HepG2 (cell line): Measurements from ENCODE around the gene CCBE1. TPM values are rescaled to one million over a fixed set of nuclear protein-coding genes. Genes with fewer than 3 reads are reported as not detected.

Source experiments
- ATAC-seq: fragments of 200-7000 bp; cut with Tn5 transposase; 3 replicates; pipeline ENCODE4 v1.9.1; 2020; ENCODE audit warnings: mild to moderate bottlenecking, moderate library complexity
- BruUV-seq: library from RNA; stranded (reverse); fragments of 400-500 nt; replicated peaks from 2 replicates; lab custom pipeline; 2021; lab: Mats Ljungman, UMichigan
- CTCF ChIA-PET: fragments of 300-600 bp; formaldehyde crosslinking; extraction: SDS; loops from one replicate; lab custom pipeline; 2021; ENCODE audit warnings: low total read pairs, inconsistent platforms, low intra/inter-chr PET ratio; lab: Yijun Ruan, JAX
- POLR2A ChIA-PET: fragments of 350-600 bp; sonication (Branson Sonifier 250); formaldehyde crosslinking; loops from one replicate; lab custom pipeline; 2020; ENCODE audit warnings: antibody characterized with exemption, inconsistent platforms; lab: Yijun Ruan, JAX
- DNase-seq: peaks from one replicate; pipeline ENCODE4 v3.0.0-alpha.2; 2015; ENCODE audit warnings: low spot score
- FAIRE-seq: peaks from 3 replicates; lab custom pipeline; 2011; peaks lifted over from hg19 to GRCh38; lab: Jason Lieb, UNC
- H2AFZ ChIP-seq: one replicate; pipeline ENCODE4 v1.6.1; 2011; ENCODE audit warnings: low read length, inconsistent platforms
- H3K27ac ChIP-seq: fragments of 300-600 bp; 3 replicates; pipeline ENCODE4 v1.8.0; 2011; ENCODE audit warnings: mixed run types, mild to moderate bottlenecking, mixed read lengths, low read length, inconsistent platforms; ENCODE audit not compliant: insufficient read depth; ENCODE audit errors: extremely low read length
- H3K27me3 ChIP-seq, 2 experiments: fragments of 200-600 bp in 1 of 2; 2 replicates in 1 of 2; 3 replicates in 1 of 2; pipeline versions ENCODE4 v1.6.0 to v1.8.0; 2011; ENCODE audit warnings: low read length in 2 of 2, mild to moderate bottlenecking in 2 of 2, moderate library complexity in 2 of 2, inconsistent platforms in 1 of 2; ENCODE audit not compliant: insufficient read depth in 2 of 2, control insufficient read depth in 1 of 2
- H3K36me3 ChIP-seq, 2 experiments: fragments of 200-600 bp in 1 of 2; replicated peaks in 1 of 2; 2 replicates in 1 of 2; 3 replicates in 1 of 2; pipeline versions ENCODE4 v1.5.1 to v1.8.0; 2011; ENCODE audit warnings: low read length in 2 of 2, inconsistent platforms in 1 of 2; ENCODE audit not compliant: insufficient read depth in 2 of 2, control insufficient read depth in 1 of 2
- H3K4me1 ChIP-seq: 2 replicates; pipeline ENCODE4 v1.5.1; 2012; ENCODE audit warnings: low read length, inconsistent platforms; ENCODE audit not compliant: insufficient read depth
- H3K4me2 ChIP-seq: 2 replicates; pipeline ENCODE4 v1.6.0; 2011; ENCODE audit warnings: low read depth, low read length, inconsistent platforms
- H3K4me3 ChIP-seq, 3 experiments: fragments of 200-600 bp in 1 of 3; sonication (generic), shearing (Covaris generic) in 1 of 3; replicated peaks in 1 of 3; 2 replicates each; pipeline ENCODE4 v1.5.1; 2011 to 2016; ENCODE audit warnings: low read length in 3 of 3, inconsistent platforms in 2 of 3, low read depth in 2 of 3, mild to moderate bottlenecking in 2 of 3, control low read depth in 1 of 3, mixed read lengths in 1 of 3; ENCODE audit not compliant: insufficient read depth in 1 of 3
- H3K79me2 ChIP-seq: one replicate; pipeline ENCODE4 v1.6.1; 2011; ENCODE audit warnings: low read length, inconsistent platforms; ENCODE audit not compliant: insufficient read depth
- H3K9ac ChIP-seq: 2 replicates; pipeline ENCODE4 v1.6.0; 2011; ENCODE audit warnings: mild to moderate bottlenecking, low read depth, low read length, inconsistent platforms; ENCODE audit not compliant: insufficient read depth
- H3K9me3 ChIP-seq: 2 replicates; pipeline ENCODE4 v1.5.1; 2012; ENCODE audit warnings: mild to moderate bottlenecking, low read length
- H4K20me1 ChIP-seq: 2 replicates; pipeline ENCODE4 v1.6.0; 2011; ENCODE audit warnings: inconsistent platforms, mild to moderate bottlenecking, low read length, moderate library complexity; ENCODE audit not compliant: insufficient read depth
- HOMEZ ChIP-seq: IDR thresholded peaks from 2 replicates; pipeline ENCODE4 v1.6.1; 2016; ENCODE audit warnings: low read depth
- SP140L ChIP-seq: sonication (generic); formaldehyde crosslinking; IDR thresholded peaks from 2 replicates; pipeline ENCODE4 v1.4.0; 2020; ENCODE audit warnings: missing genetic modification reagents, borderline replicate concordance
- ZNF281 ChIP-seq: sonication (generic); formaldehyde crosslinking; IDR thresholded peaks from 2 replicates; pipeline ENCODE4 v1.4.0; 2020; ENCODE audit warnings: missing genetic modification reagents, borderline replicate concordance
- ZNF841 ChIP-seq: sonication (generic); formaldehyde crosslinking; IDR thresholded peaks from 2 replicates; pipeline ENCODE4 v1.8.1; 2023; ENCODE audit warnings: missing genetic modification reagents, borderline replicate concordance
- WGBS: methylation state at CpG from one replicate; pipeline ENCODE4 v1.1.6; 2017; ENCODE audit warnings: low lambda C conversion rate; 5-methylcytosine and 5-hydroxymethylcytosine counted together
- in situ Hi-C: cut with HindIII; loops from 2 replicates; pipeline ENCODE4 v1.10.0; 2017; ENCODE audit warnings: low pct_unique_long_range_greater_than_20kb; ENCODE audit not compliant: extremely low pct_ligation_motif_present
- intact Hi-C: fragments of 100-400 bp; cut with micrococcal nuclease; formaldehyde crosslinking; loops from one replicate; pipeline ENCODE4 v1.10.0; 2022; ENCODE audit not compliant: unreplicated experiment
- polyA plus RNA-seq, 8 experiments: library from polyadenylated mRNA; depleted of rRNA in 3 of 8; stranded (reverse) in 7 of 8; unstranded in 1 of 8; fragments of >200 nt; fragmentation: Illumina TruSeq in 4 of 8; extraction: Trizol in 4 of 8; gene quantifications; 2 replicates each; pipeline versions ENCODE4 v1.2.1 to v1.2.3, GENCODE V29; 2011 to 2016; ENCODE audit warnings: low read depth in 4 of 8, missing spikeins in 1 of 8, mixed read lengths in 1 of 8; ENCODE audit not compliant: insufficient read depth in 1 of 8
- total RNA-seq, 5 experiments: library from RNA; depleted of rRNA; stranded (reverse); fragments of >200 nt; fragmentation: Illumina TruSeq; extraction: Trizol; gene quantifications; 2 replicates each; pipeline ENCODE4 v1.2.3, GENCODE V29; 2016; ENCODE audit warnings: low read depth in 1 of 5

CCBE1 gene
- total and polyA plus RNA-seq, 2 of the 13 experiments (the other 11 are each of a cell fraction or from before 2014, with no cell fraction given): not detected

GRCh38 chr18:59684777-59685176 lies 12.4 kb downstream of the CCBE1 start (continued):
- no peak for TF ChIP-seq HOMEZ (CRISPR knock-in tag)

GRCh38 chr18:59681521-59682004 lies 15.7 kb downstream of the CCBE1 start:
- WGBS: 0% methylated on average over 3 of the region's 6 CpGs
- intact Hi-C loops: no loop called here
- ATAC-seq (no peak), FAIRE-seq (no peak), DNase-seq (no peak)
- H3K27me3 ChIP-seq: no peaks in the 10 kb centered on the region; a peak in 1 of 5 replicates
- TF ChIP-seq SP140L (CRISPR knock-in tag) (no peak), ZNF281 (CRISPR knock-in tag) (no peak), ZNF841 (CRISPR knock-in tag) (no peak)
- in situ Hi-C loops: no loop called here
- ChIA-PET POLR2A (no interaction called here), CTCF (no interaction called here)
- H4K20me1 ChIP-seq: no peaks in the 10 kb centered on the region
- no TSS peak for BruUV-seq
- no peak overlapping the region for H3K4me3 ChIP-seq
- no peaks in the 10 kb centered on the region for H3K4me1 ChIP-seq
- H2AFZ ChIP-seq: no peak overlapping the region
- H3K4me2 ChIP-seq: no peak overlapping the region
- H3K79me2 ChIP-seq: no peaks in the 10 kb centered on the region
- H3K9ac ChIP-seq: no peak overlapping the region
- H3K36me3 ChIP-seq: no peaks in the 10 kb centered on the region
- H3K27ac ChIP-seq: no peak overlapping the region
- H3K9me3 ChIP-seq: no peaks in the 10 kb centered on the region
